Transverse colon (tissue), 3 donors: ENCODE data around the gene SELENOO.

Source experiments
- POLR2A ChIP-seq: fragments of 450-650 bp; IDR thresholded peaks from one replicate; pipeline ENCODE4 v1.6.1; 2016; ENCODE audit warnings: antibody characterized with exemption, mild to moderate bottlenecking, moderate library complexity
- TF ChIP-seq, protein P1 (sequence below), 5 experiments: fragments of 200-600 bp in 3 of 5; fragments of 450-650 bp in 2 of 5; sonication (generic) in 3 of 5; IDR thresholded peaks; 1 replicate in 2 of 5; 2 replicates in 3 of 5; pipeline ENCODE4 v1.5.1; 2016 to 2017; ENCODE audit warnings: antibody characterized with exemption in 5 of 5, inconsistent platforms in 3 of 5, mild to moderate bottlenecking in 2 of 5, moderate library complexity in 1 of 5

DNA sequence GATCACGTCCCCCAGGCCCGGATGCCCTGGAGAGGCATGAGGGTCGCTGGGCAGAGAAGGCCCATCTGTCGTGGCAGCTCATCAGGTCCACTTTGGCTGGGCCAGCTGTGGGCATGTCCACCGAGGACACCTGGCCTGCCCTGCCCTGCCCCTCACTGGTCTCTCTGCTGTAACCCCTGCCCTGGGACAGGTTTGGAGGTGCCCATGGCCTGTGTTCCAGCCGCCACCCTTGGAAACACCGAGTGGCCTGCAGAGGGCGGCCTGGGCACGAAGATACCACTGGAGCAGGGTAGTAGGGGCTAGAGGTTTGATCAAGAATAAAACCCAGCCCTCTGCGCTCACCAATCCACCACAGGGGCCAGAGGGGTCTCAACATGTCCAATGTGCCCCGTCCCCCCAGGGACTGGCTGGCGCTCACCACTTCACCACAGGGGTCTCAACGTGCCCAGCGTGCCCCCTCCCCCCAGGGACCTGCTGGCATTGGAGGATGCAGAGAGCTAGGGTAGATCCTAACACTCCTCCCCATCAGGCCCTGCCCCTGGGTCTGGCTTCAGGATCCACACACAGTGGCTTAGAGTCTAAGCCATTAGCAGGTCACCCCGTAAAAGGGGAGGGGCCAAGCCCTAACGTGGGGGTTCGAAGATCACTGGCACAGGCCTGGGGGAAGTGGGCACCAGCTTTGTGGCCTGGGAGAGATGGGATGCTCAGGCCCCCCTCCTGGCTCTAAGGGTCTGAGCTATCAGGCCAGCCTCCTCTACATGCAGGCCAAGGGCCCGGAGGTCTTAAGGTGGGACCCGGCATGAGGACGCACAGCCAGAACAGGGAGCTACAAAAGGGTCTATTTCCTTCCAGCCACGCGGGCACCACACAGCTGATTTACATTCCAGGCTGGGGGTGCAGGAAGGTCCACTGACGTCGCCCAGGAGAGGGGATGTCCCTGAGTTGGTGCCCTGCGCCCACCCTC is 51.6 kb downstream of the SELENOO start:
- TF ChIP-seq POLR2A = no peak
- TF ChIP-seq, protein P1, sequence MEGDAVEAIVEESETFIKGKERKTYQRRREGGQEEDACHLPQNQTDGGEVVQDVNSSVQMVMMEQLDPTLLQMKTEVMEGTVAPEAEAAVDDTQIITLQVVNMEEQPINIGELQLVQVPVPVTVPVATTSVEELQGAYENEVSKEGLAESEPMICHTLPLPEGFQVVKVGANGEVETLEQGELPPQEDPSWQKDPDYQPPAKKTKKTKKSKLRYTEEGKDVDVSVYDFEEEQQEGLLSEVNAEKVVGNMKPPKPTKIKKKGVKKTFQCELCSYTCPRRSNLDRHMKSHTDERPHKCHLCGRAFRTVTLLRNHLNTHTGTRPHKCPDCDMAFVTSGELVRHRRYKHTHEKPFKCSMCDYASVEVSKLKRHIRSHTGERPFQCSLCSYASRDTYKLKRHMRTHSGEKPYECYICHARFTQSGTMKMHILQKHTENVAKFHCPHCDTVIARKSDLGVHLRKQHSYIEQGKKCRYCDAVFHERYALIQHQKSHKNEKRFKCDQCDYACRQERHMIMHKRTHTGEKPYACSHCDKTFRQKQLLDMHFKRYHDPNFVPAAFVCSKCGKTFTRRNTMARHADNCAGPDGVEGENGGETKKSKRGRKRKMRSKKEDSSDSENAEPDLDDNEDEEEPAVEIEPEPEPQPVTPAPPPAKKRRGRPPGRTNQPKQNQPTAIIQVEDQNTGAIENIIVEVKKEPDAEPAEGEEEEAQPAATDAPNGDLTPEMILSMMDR (IDR thresholded peaks at IDR 0.05) = peak; percentile 61 to 78 (median 62)
